Stimulated activated CD8-positive, alpha-beta memory T cell treated with anti-CD3 and anti-CD28 coated beads, Interleukin-4, amount 100 ng/mL, for 48 hours (primary cell): ENCODE results near the gene CHODL.

Experiments
- DNase-seq: peaks from one replicate; pipeline ENCODE4 v3.0.0-alpha.2; 2020

Gene CHODL

DNA sequence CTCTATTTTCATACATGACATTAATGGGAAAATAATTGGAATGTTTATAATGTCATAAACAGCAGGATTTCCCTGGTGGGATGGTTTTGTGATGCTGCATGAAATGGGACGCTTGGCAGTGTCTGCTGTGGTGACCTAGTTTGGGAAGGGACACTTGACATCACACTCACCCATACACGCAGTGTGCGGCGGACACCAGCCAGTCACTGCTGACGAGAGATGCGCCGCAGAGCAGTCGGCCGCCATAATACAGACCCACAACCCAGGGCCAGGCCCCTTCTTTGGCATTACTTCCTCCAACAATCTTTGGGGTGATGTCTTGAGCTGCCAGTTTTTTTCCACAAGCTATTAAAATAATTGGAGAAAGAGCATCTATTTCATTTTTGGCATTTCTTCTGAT, 49.5 kb downstream of the CHODL start:
- no peak for DNase-seq

DNA sequence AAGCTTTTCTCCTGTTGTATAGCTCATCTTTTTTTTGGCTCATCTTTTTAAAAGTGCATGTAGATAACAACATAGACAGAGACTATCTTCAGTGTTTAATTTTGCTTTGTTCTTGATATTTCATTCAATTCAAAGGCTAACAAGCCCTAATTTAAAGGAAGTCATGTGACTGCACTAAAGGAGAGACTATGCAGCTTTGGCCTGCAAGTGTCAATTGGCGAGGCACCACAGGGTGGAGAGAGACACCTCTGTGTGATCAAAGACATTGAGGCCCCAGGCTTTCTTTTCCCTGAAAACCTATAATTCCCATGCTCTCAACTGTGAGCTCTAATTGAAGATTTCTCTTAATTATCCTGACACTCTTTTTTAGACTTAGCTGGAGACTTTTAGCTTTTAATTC, 53.6 kb downstream of the CHODL start:
- DNase-seq = no peak
